Measurements from ENCODE around the gene THAP5. TPM values are rescaled to one million over a fixed set of nuclear protein-coding genes. Genes with fewer than 3 reads are reported as not detected.

Gene THAP5
- polyA plus RNA-seq, 1 donor from 2014 or later = 49.4 TPM

DNA sequence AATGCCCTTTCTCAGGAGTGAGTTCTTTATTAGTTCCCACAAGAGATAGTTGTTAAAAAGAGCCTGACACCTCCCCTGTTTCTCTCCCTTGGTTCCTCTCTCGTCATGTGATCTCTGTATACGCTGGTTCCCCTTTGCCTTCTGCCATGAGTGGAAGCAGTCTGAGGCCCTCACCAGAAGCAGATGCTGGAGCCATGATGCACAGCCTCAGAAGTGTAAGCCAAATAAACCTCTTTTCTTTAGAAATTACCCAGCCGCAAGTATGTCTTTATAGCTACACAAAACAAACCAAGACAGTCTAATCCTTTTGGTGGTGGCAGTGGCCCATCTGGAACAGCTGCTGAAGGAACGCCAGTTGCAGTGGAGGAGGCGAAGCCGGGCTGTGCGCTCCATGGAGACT lies 9.4 kb upstream of the THAP5 start:
- Histone ChIP-seq H3K79me2 (replicated peaks; ENCODE audit: insufficient read depth, low read length) (peaks cover 6% of the 10 kb centered on the region), H2AFZ (ENCODE audit: low read depth, low read length) (no peak overlapping the region), H3K4me3 (ENCODE audit: low read length) (no peak overlapping the region), H3K9me3 (ENCODE audit: low read length) (no peaks in the 10 kb centered on the region), H3K9me2 (ENCODE audit: insufficient read depth, low read length) (no peaks in the 10 kb centered on the region), H4K20me1 (ENCODE audit: insufficient read depth) (no peaks in the 10 kb centered on the region), H3K9ac (ENCODE audit: low read length) (no peak overlapping the region), H3K36me3 (ENCODE audit: insufficient read depth, low read length) (peaks cover 5% of the 10 kb centered on the region), H3K27me3 (ENCODE audit: insufficient read depth, low read depth, low read length) (no peaks in the 10 kb centered on the region), H3F3A (ENCODE audit: insufficient read depth, low read length, poor library complexity, severe bottlenecking) (no peaks in the 10 kb centered on the region), H3K4me2 (ENCODE audit: low read length) (no peak overlapping the region), H3K27ac (ENCODE audit: low read length) (no peak overlapping the region)
- TF ChIP-seq SMC3 (conservative IDR thresholded peaks at IDR 0.05; ENCODE audit: poor library complexity) = no peak
- TF ChIP-seq EP300 (conservative IDR thresholded peaks at IDR 0.05; ENCODE audit: poor library complexity, severe bottlenecking) = no peak
- TF ChIP-seq, protein P1, sequence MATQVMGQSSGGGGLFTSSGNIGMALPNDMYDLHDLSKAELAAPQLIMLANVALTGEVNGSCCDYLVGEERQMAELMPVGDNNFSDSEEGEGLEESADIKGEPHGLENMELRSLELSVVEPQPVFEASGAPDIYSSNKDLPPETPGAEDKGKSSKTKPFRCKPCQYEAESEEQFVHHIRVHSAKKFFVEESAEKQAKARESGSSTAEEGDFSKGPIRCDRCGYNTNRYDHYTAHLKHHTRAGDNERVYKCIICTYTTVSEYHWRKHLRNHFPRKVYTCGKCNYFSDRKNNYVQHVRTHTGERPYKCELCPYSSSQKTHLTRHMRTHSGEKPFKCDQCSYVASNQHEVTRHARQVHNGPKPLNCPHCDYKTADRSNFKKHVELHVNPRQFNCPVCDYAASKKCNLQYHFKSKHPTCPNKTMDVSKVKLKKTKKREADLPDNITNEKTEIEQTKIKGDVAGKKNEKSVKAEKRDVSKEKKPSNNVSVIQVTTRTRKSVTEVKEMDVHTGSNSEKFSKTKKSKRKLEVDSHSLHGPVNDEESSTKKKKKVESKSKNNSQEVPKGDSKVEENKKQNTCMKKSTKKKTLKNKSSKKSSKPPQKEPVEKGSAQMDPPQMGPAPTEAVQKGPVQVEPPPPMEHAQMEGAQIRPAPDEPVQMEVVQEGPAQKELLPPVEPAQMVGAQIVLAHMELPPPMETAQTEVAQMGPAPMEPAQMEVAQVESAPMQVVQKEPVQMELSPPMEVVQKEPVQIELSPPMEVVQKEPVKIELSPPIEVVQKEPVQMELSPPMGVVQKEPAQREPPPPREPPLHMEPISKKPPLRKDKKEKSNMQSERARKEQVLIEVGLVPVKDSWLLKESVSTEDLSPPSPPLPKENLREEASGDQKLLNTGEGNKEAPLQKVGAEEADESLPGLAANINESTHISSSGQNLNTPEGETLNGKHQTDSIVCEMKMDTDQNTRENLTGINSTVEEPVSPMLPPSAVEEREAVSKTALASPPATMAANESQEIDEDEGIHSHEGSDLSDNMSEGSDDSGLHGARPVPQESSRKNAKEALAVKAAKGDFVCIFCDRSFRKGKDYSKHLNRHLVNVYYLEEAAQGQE (IDR thresholded peaks at IDR 0.05; ENCODE audit: borderline replicate concordance) = no peak
- TF ChIP-seq MXI1 (conservative IDR thresholded peaks at IDR 0.05; ENCODE audit: poor library complexity, severe bottlenecking) = no peak

- Histone ChIP-seq H3K36me3 (ENCODE audit: insufficient read depth, low read length) (peaks cover 10% of the 10 kb centered on the region), H3K27me3 (ENCODE audit: insufficient read depth, low read depth, low read length) (no peaks in the 10 kb centered on the region), H3K9ac (ENCODE audit: low read length) (no peak overlapping the region), H3K4me2 (ENCODE audit: low read length) (no peak overlapping the region), H3K9me2 (ENCODE audit: insufficient read depth, low read length) (no peaks in the 10 kb centered on the region), H2AFZ (ENCODE audit: low read depth, low read length) (no peak overlapping the region), H4K20me1 (ENCODE audit: insufficient read depth) (no peaks in the 10 kb centered on the region), H3K27ac (ENCODE audit: low read length) (no peak overlapping the region), H3K9me3 (ENCODE audit: low read length) (no peaks in the 10 kb centered on the region), H3K4me3 (ENCODE audit: low read length) (no peak overlapping the region), H3K79me2 (replicated peaks; ENCODE audit: insufficient read depth, low read length) (peaks cover 34% of the 10 kb centered on the region), H3F3A (ENCODE audit: insufficient read depth, low read length, poor library complexity, severe bottlenecking) (no peaks in the 10 kb centered on the region)
- TF ChIP-seq EP300 (conservative IDR thresholded peaks at IDR 0.05; ENCODE audit: poor library complexity, severe bottlenecking) (no peak), TAF1 (IDR thresholded peaks at IDR 0.05; ENCODE audit: low read depth) (no peak), POLR2AphosphoS5 (IDR thresholded peaks at IDR 0.05) (no peak), MXI1 (conservative IDR thresholded peaks at IDR 0.05; ENCODE audit: poor library complexity, severe bottlenecking) (no peak), SMC3 (conservative IDR thresholded peaks at IDR 0.05; ENCODE audit: poor library complexity) (no peak), EZH2 (IDR thresholded peaks at IDR 0.05; ENCODE audit: borderline replicate concordance, insufficient read depth, low read length, poor library complexity, severe bottlenecking) (no peak), RAD21 (conservative IDR thresholded peaks at IDR 0.05) (no peak)
- TF ChIP-seq, protein P1 (IDR thresholded peaks at IDR 0.05; ENCODE audit: borderline replicate concordance) = no peak
- TF ChIP-seq, protein P2, sequence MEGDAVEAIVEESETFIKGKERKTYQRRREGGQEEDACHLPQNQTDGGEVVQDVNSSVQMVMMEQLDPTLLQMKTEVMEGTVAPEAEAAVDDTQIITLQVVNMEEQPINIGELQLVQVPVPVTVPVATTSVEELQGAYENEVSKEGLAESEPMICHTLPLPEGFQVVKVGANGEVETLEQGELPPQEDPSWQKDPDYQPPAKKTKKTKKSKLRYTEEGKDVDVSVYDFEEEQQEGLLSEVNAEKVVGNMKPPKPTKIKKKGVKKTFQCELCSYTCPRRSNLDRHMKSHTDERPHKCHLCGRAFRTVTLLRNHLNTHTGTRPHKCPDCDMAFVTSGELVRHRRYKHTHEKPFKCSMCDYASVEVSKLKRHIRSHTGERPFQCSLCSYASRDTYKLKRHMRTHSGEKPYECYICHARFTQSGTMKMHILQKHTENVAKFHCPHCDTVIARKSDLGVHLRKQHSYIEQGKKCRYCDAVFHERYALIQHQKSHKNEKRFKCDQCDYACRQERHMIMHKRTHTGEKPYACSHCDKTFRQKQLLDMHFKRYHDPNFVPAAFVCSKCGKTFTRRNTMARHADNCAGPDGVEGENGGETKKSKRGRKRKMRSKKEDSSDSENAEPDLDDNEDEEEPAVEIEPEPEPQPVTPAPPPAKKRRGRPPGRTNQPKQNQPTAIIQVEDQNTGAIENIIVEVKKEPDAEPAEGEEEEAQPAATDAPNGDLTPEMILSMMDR (IDR thresholded peaks at IDR 0.05; ENCODE audit: poor library complexity, severe bottlenecking) = no peak
Measured at GRCh38 chr7:108576116-108576515, 6.6 kb upstream of the THAP5 start.

All from neural cell (in vitro differentiated cells).